Measurements from ENCODE around the gene SLC39A5.

Gene SLC39A5

GRCh38 chr12:56216461-56216860 lies 13.4 kb upstream of the SLC39A5 start:
- DNase-seq = no peak

- no peak for DNase-seq
Measured at GRCh38 chr12:56219840-56220239, 10.0 kb upstream of the SLC39A5 start.

GRCh38 chr12:56220611-56221231 lies 9.1 kb upstream of the SLC39A5 start:
- no peak for DNase-seq

GRCh38 chr12:56221232-56221756 lies 8.6 kb upstream of the SLC39A5 start:
- no peak for DNase-seq

- DNase-seq = peak; percentile 94
Measured at GRCh38 chr12:56221757-56222530, 7.9 kb upstream of the SLC39A5 start, which contains the start of gene RNF41. RNF41 (minus strand) TSS chr12:56221922; CDS start chr12:56214047, 7,875 bp downstream.

- DNase-seq = no peak
Measured at GRCh38 chr12:56222531-56222895, 7.3 kb upstream of the SLC39A5 start.

- DNase-seq = no peak
Measured at GRCh38 chr12:56223571-56224101, 6.2 kb upstream of the SLC39A5 start.

GRCh38 chr12:56224102-56224701 lies 5.6 kb upstream of the SLC39A5 start, which contains the start of gene NABP2:
NABP2 (plus strand) TSS chr12:56224342; CDS start chr12:56224857, 515 bp downstream.
- DNase-seq = peak; percentile 96

- no peak for DNase-seq
Measured at GRCh38 chr12:56224954-56225353, 4.9 kb upstream of the SLC39A5 start.

- no peak for DNase-seq
Measured at GRCh38 chr12:56229082-56229481, 769 bp upstream of the SLC39A5 start.

GRCh38 chr12:56230432-56231183 lies 757 bp downstream of the SLC39A5 start:
- no peak for DNase-seq

GRCh38 chr12:56231184-56231582 lies 1.3 kb downstream of the SLC39A5 start:
- DNase-seq = no peak

GRCh38 chr12:56234746-56235436 lies 5.0 kb downstream of the SLC39A5 start:
- DNase-seq = no peak

- DNase-seq = no peak
Measured at GRCh38 chr12:56236091-56236490, 6.2 kb downstream of the SLC39A5 start.

GRCh38 chr12:56236985-56237384 lies 7.1 kb downstream of the SLC39A5 start:
- no peak for DNase-seq

- no peak for DNase-seq
Measured at GRCh38 chr12:56237552-56237951, 7.7 kb downstream of the SLC39A5 start.

- no peak for DNase-seq
Measured at GRCh38 chr12:56241424-56242303, 11.8 kb downstream of the SLC39A5 start.

GRCh38 chr12:56242986-56243385 lies 13.1 kb downstream of the SLC39A5 start:
- no peak for DNase-seq

- DNase-seq = no peak
Measured at GRCh38 chr12:56243731-56244181, 13.9 kb downstream of the SLC39A5 start.

GRCh38 chr12:56244494-56244893 lies 14.6 kb downstream of the SLC39A5 start:
- DNase-seq = no peak

- DNase-seq = no peak
Measured at GRCh38 chr12:56247923-56248322, 18.1 kb downstream of the SLC39A5 start.

Data from NCI-H2171 treated with DMSO at 0.1 percent for 48 hours (cell line).